ENCODE data around the gene TAOK1.

TAOK1 gene

GRCh38 chr17:29591737-29592608 lies 201.8 kb downstream of the TAOK1 start:
- in situ Hi-C loops (cut with HindIII; ENCODE audit: low sequenced_read_pairs) = no loop called here

GRCh38 chr17:29592850-29593551 lies 202.8 kb downstream of the TAOK1 start, which contains the start of gene ANKRD13B:
ANKRD13B (plus strand) TSS chr17:29593132; CDS start chr17:29593622, 490 bp downstream.
- in situ Hi-C loops (cut with HindIII; ENCODE audit: low sequenced_read_pairs) = no loop called here

GRCh38 chr17:29593591-29594518 lies 203.7 kb downstream of the TAOK1 start:
- in situ Hi-C loops (cut with HindIII; ENCODE audit: low sequenced_read_pairs) = no loop called here

DNA sequence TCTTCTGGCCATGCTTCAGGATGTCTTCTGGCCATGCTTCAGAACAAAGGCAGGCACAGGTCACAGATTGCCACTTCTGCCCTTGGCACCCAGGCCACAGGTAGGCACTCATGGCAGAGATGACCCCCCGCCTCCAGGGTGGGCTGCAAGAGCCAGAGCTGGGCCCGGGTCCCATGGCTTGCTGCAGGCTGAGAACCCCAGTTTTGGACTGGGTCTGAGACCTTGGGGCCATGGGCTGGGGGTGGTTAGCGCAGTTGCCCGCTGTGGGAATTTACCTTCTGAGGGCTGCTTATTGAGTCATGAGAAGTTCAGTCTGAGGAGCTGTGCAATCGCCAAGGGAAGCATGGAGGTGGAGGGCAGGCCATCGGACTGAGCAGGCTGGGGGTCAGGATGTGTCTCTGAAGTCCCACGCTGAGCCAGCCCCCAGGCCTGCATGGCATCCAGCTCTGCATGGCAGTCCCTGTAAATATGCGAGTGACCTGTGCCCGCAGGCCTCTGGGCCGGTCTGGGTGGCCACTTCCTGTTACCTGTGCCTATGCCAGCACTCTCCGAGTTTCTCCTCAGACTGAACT lies 204.4 kb downstream of the TAOK1 start:
- in situ Hi-C loops (cut with HindIII; ENCODE audit: low sequenced_read_pairs) = no loop called here

GRCh38 chr17:29595107-29595942 lies 205.2 kb downstream of the TAOK1 start:
- in situ Hi-C loops (cut with HindIII; ENCODE audit: low sequenced_read_pairs) = no loop called here

- in situ Hi-C loops (cut with HindIII; ENCODE audit: low sequenced_read_pairs) = no loop called here
These were observed 206.0 kb downstream of the TAOK1 start for GRCh38 chr17:29595943-29596774.

GRCh38 chr17:29596811-29597210 lies 206.6 kb downstream of the TAOK1 start:
- in situ Hi-C loops (cut with HindIII; ENCODE audit: low sequenced_read_pairs) = no loop called here

DNA sequence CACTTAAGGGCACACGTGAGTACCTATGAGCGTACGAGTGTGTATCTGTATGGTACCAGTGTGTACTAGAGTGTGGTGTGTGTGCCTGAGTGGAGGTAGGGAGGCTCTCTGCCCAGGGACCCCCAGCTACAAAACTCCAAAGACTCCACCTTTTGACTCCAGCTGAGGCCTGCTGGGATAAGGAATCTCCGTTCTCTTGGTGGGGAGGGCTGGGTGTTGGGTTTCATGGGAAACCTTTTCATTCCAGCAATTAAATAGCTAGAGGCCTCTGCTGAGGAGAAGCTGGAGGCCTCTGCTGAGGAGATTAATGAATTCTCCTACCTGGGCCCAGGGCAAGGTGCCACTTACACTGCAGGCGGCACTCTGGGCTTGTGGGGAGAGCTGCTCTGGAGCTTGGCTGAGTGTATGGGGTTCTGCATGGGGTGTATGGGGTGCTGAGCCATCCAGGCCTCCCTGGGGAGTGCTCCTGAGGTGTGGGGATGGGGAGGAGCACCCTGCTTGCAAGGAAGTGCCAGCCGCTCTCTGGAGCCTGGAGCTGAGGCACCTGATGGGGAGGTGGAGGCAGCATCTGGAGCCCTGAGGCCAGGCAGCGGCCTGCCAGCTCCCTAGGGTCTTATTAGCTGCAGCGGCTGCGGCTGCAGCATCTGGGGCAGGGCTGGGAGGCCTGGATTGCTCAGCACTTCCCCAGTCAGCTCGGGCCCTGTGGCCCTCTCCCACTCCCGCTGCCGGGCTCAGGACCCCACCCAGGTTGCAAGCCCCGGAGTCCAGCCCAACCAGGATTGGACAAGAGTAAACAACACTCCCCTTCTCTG lies 207.4 kb downstream of the TAOK1 start:
- in situ Hi-C loops (cut with HindIII; ENCODE audit: low sequenced_read_pairs) = no loop called here
